Stimulated activated CD8-positive, alpha-beta memory T cell treated with anti-CD3 and anti-CD28 coated beads, Interleukin-7, amount 100 ng/mL, for 48 hours (primary cell): ENCODE results near the gene CTIF.

Experiments
- DNase-seq, 2 donors: peaks; one replicate each; pipeline ENCODE4 v3.0.0-alpha.2; 2020; ENCODE audit warnings: low read depth in 1 of 2; ENCODE audit errors: extremely low read depth in 1 of 2

The CTIF gene

DNA sequence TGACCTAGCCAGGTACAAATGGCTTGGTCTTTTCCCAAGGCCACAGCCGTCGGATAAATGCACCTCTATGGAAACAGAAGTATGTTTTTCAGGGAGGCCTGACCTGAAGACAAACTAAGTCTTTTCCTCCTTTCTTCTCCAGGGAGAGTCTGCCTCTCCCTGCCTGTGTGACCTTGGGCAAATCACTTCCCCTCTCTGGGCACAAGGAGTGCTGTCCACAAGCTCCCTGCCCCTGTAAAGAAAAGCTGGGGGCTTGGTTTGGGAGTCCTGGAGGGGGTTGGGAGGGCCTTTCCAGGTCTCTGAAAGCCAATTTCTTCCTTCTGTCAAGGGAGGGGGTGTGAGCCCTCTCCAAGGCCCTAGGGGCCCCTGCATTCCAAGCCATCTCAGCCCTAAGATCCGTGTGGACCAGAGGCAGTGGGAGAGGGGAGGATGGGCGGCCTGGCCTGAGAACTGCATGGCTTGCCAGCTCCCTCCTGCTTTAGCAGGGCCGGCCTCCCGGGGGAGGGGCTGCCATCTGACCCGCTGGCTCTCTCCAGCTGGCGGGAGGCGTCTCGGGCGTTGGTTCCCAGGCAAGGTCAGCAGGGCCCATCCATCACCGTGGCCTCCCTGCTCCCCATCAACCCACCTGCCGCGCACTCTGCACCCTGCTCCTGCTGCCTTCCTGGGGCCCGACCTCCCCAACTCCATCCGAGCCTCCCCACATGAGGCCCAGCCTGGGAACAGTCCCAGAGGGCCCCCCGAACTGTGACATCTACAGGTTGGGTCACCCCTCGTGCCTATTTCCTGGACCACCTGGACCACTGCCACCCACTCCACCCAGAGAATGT is 350.5 kb downstream of the CTIF start:
- DNase-seq = no peak

GRCh38 chr18:48889981-48890762 is 351.3 kb downstream of the CTIF start:
- no peak for DNase-seq

DNA sequence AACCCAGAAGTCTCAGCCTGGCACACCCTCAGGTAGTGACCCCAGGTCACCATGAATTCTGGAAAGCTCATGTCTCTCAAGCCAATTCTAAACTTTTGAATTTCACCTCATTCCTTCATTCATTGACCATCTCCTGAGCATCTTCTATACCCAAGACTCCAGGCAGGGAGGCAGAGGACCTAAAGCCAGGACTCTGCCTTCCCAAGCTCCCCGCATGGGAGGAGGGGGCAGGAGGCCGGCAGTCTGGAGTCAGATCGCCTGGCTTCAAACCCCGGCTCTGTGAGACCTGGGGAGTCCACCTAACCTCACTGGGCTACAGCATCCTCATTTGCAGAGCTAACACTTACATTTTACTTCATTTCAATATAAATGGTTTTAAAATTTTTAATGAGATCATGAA is 352.9 kb downstream of the CTIF start:
- DNase-seq = no peak

GRCh38 chr18:48892146-48892855 is 353.5 kb downstream of the CTIF start:
- no peak for DNase-seq

- DNase-seq = no peak
These were observed 354.3 kb downstream of the CTIF start for GRCh38 chr18:48893061-48893607.

GRCh38 chr18:48893608-48894600 is 355.1 kb downstream of the CTIF start:
- DNase-seq = no peak

GRCh38 chr18:48894799-48895346 is 356.0 kb downstream of the CTIF start:
- no peak for DNase-seq

GRCh38 chr18:48896326-48896874 is 357.6 kb downstream of the CTIF start:
- no peak for DNase-seq

DNA sequence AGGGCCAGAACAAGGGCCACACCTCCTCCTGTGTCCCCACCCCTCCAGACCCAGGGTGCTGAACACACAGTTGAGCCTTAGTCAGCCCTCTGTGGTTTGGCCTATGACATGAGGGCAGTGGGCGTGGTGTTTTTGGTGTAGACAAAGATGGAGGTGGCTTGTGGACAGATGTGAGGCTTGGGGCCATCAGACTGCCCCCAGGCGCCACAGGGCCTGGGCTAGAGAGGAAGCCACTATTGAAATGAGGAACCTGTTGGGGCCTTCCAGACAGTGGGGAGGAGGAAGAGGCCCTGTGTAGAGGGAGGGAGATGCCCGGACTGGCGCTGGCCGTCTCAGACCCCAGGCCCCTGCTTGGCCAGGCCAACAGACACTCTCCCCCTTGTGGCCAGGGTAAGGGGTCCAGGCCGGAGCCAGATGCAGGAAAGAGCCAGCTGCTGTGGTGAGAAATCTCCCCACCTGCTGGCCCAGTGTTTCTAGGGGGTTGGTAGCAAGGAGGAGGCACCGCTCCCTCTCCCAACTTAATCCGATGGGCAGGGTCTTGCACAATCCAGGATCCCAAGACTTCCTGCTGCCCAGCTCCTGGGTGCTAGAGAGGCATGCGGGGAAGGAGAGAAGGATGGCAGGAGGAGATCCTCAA is 358.2 kb downstream of the CTIF start:
- peak in 1 of 2 donors; percentile 36 for DNase-seq

DNA sequence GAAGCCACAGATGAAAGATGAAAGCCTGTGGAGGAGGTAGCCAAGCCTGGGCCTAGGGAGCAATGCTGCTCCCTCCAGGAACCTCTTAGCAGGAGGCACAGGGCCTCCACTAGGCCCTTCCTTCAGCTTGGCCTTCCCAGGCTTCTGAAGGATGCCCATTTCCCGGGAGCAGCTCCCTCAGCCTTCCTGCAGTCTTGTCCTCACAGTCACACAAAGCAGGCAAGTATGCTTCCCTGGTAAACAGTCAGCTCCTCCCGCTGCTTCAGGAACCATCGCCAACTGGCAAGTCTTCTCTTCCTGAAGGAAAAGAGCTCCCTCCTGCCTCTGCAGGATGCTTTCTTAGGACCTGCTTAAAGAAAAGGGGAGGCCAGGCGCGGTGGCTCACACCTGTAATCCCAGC is 358.7 kb downstream of the CTIF start:
- no peak for DNase-seq

GRCh38 chr18:48898521-48898920 is 359.7 kb downstream of the CTIF start:
- no peak for DNase-seq

GRCh38 chr18:48899558-48900174 is 360.8 kb downstream of the CTIF start:
- DNase-seq = no peak

DNA sequence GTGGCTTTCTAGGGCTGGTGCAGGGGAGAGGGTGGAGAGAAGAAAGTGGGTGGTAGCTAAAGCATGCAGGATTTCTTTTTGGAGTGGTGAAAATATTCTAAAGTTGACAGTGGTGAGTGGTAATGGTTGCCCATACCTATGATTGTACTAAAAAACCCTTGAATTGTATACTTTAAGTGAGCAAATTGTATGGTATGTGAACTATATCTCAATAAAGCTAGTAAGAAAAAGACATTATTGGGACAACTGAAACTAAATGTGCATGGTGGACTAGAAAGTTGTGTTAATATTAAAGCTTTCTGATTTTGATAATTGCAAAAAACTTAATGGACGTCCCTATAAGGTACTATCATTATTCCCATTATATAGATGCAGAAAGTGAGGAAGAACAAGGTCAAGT is 361.6 kb downstream of the CTIF start:
- no peak for DNase-seq

GRCh38 chr18:48901145-48902022 is 362.6 kb downstream of the CTIF start:
- DNase-seq = no peak

DNA sequence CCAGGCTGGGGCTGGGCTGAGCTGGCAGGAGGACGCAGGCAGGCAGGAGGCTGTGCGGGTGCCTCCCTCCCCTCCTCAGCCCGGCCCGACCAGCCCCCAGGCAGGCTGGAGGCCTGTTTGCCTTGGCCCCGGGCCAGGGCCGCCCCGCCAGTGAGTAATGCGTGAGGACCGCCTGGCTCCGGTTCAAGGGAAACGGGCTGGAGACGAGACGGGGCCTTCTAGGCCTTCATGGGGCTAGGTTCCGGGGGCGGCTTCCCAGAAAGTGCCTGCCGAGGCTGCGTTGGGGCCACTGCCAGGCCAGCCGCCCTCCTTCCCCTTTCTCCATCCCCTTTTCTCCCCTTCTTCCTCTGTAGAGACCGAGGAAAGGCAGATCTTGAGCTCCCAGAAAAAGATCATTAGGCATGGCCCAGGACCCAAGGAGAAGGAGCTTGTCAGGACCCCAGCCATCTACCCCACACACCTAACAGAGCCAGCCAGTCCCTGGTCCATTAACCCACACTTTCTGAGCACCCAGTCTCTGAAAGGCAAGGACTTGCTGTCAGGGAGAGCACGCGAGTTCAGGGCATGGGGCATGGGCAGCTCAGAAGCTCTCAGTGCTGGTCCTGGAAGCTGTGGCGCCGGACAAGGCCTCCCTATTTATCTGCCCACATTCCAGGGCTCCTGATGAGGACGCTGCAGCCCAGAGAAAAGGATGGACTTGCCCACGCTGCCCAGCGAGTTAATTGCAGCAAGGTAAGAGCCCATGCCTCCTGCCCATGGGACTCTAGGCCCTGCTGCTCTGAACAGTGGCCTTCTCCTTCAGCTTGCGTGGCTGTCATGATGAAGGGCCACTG is 363.4 kb downstream of the CTIF start:
- DNase-seq = no peak

GRCh38 chr18:48902856-48903601 is 364.2 kb downstream of the CTIF start:
- DNase-seq = no peak
